Measurements from ENCODE around the gene SGTA. TPM values are rescaled to one million over a fixed set of nuclear protein-coding genes. Genes with fewer than 3 reads are reported as not detected.

SGTA gene
- total and polyA plus RNA-seq, 2 experiments from 2014 or later, result 71.6 to 102 TPM

GRCh38 chr19:2762783-2763496, 20.1 kb downstream of the SGTA start:
- Histone ChIP-seq H3K36me3 (ENCODE audit: insufficient read depth) (peaks cover 9% of the 10 kb centered on the region), H3K9me2 (ENCODE audit: insufficient read depth) (no peaks in the 10 kb centered on the region), H4K20me1 (replicated peaks; ENCODE audit: insufficient read depth) (no peaks in the 10 kb centered on the region; the same call in 1 of the 2 replicates), H3K4me3 (no peak overlapping the region), H3K79me2 (replicated peaks; ENCODE audit: insufficient read depth) (no peaks in the 10 kb centered on the region), H3K27ac (ENCODE audit: low read depth) (no peak overlapping the region), H3K4me2 (no peak overlapping the region), H3K27me3 (ENCODE audit: insufficient read depth) (no peaks in the 10 kb centered on the region), H3K4me1 (ENCODE audit: insufficient read depth) (no peaks in the 10 kb centered on the region), H3F3A (replicated peaks; ENCODE audit: low read depth) (no peaks in the 10 kb centered on the region), H2AFZ (no peak overlapping the region)
- Mint-ChIP-seq H3K4me3 (no peak overlapping the region), H3K4me1 (no peaks in the 10 kb centered on the region), H3K9me3 (no peaks in the 10 kb centered on the region), H3K27ac (no peak overlapping the region; the same call in 1 of the 2 replicates), H3K27me3 (ENCODE audit: insufficient read depth, low read depth, poor library complexity) (peaks cover 5% of the 10 kb centered on the region), H3K36me3 (ENCODE audit: low read depth) (peaks cover 68% of the 10 kb centered on the region)
- ATAC-seq, result no peak
- TF ChIP-seq ZNF331 (CRISPR knock-in tag; IDR thresholded peaks at IDR 0.05; ENCODE audit: low read depth), result no peak
- no peak for TF ChIP-seq REST (IDR thresholded peaks at IDR 0.05; ENCODE audit: unreplicated experiment)
- no peak for TF ChIP-seq JUNB (IDR thresholded peaks at IDR 0.05; ENCODE audit: unreplicated experiment)
- no peak for TF ChIP-seq ETS1 (IDR thresholded peaks at IDR 0.05)
- TF ChIP-seq ZNF462 (CRISPR knock-in tag; IDR thresholded peaks at IDR 0.05), result no peak
- DNase-seq (ENCODE audit: low spot score), result no peak
